KMS-11 (cell line): ENCODE data around the gene USP36.
"Not testable (repeated sequence)": the region's sequence is repeated elsewhere in the genome, so short reads cannot be mapped to it uniquely, and the experiment has no call there.

Experiments
- H2AFZ ChIP-seq: fragments of 200-600 bp; sonication (generic); 2 replicates; pipeline ENCODE4 v1.6.1; 2016; ENCODE audit warnings: antibody characterized with exemption, mixed run types, low read depth
- H3K27ac ChIP-seq: fragments of 200-600 bp; sonication (generic); 2 replicates; pipeline ENCODE4 v1.6.1; 2016; ENCODE audit warnings: mild to moderate bottlenecking, mixed run types
- H3K27me3 ChIP-seq: fragments of 200-600 bp; sonication (generic); 2 replicates; pipeline ENCODE4 v1.6.1; 2017; ENCODE audit warnings: mild to moderate bottlenecking, low read depth, mixed run types, moderate library complexity; ENCODE audit not compliant: insufficient read depth
- H3K36me3 ChIP-seq: fragments of 200-600 bp; sonication (generic); 2 replicates; pipeline ENCODE4 v1.6.1; 2017; ENCODE audit warnings: mild to moderate bottlenecking, mixed run types; ENCODE audit not compliant: insufficient read depth
- H3K4me1 ChIP-seq: fragments of 200-600 bp; sonication (generic); 2 replicates; pipeline ENCODE4 v1.6.1; 2016; ENCODE audit warnings: mild to moderate bottlenecking, low read depth, mixed run types; ENCODE audit not compliant: poor library complexity, severe bottlenecking
- H3K4me2 ChIP-seq: fragments of 200-600 bp; sonication (generic); 2 replicates; pipeline ENCODE4 v1.7.0; 2016; ENCODE audit warnings: mild to moderate bottlenecking, mixed run types
- H3K4me3 ChIP-seq: fragments of 200-600 bp; sonication (generic); IDR thresholded peaks from 2 replicates; pipeline ENCODE4 v1.6.1; 2017; ENCODE audit warnings: low read depth, low read length, mixed read lengths; ENCODE audit not compliant: insufficient read depth
- H3K79me2 ChIP-seq: fragments of 200-600 bp; sonication (generic); 2 replicates; pipeline ENCODE4 v1.6.1; 2016; ENCODE audit warnings: low read depth, mixed run types; ENCODE audit not compliant: insufficient read depth
- H3K9ac ChIP-seq: fragments of 200-600 bp; sonication (generic); 2 replicates; pipeline ENCODE4 v1.6.1; 2016; ENCODE audit warnings: mild to moderate bottlenecking, mixed run types
- H4K20me1 ChIP-seq: fragments of 200-600 bp; sonication (generic); 2 replicates; pipeline ENCODE4 v1.6.1; 2016; ENCODE audit warnings: mild to moderate bottlenecking, mixed run types; ENCODE audit not compliant: insufficient read depth
- TF ChIP-seq, protein P1 (sequence below): fragments of 200-600 bp; sonication (generic); conservative IDR thresholded peaks from 2 replicates; pipeline ENCODE4 v1.6.1; 2017; ENCODE audit warnings: low read depth, mild to moderate bottlenecking, antibody characterized with exemption, low read length, moderate library complexity, mixed read lengths

USP36 gene

DNA sequence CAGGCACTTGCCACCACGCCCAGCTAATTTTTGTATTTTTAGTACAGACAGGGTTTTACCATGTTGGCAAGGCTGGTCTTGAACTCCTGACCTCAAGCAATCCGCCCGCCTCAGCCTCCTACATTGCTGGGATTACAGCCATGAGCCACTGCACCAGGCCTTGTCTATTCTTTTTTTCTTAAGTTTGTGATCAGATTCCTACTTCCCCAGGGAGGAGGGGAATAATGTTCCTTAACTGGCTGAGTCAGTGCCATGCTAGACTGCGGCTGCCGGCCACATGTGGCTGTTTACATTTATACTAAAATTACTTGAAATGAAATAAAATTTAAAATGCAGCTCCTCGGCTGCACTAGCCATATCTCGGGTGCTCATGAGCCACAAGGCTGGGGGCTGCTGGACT is 27.8 kb upstream of the USP36 start:
- no peaks in the 10 kb centered on the region for H3K27me3 ChIP-seq
- TF ChIP-seq, protein P1, sequence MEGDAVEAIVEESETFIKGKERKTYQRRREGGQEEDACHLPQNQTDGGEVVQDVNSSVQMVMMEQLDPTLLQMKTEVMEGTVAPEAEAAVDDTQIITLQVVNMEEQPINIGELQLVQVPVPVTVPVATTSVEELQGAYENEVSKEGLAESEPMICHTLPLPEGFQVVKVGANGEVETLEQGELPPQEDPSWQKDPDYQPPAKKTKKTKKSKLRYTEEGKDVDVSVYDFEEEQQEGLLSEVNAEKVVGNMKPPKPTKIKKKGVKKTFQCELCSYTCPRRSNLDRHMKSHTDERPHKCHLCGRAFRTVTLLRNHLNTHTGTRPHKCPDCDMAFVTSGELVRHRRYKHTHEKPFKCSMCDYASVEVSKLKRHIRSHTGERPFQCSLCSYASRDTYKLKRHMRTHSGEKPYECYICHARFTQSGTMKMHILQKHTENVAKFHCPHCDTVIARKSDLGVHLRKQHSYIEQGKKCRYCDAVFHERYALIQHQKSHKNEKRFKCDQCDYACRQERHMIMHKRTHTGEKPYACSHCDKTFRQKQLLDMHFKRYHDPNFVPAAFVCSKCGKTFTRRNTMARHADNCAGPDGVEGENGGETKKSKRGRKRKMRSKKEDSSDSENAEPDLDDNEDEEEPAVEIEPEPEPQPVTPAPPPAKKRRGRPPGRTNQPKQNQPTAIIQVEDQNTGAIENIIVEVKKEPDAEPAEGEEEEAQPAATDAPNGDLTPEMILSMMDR, result no peak
- H3K27ac ChIP-seq, result no peak overlapping the region
- peaks cover 5% of the 10 kb centered on the region; the same call in 1 of the 2 replicates for H3K36me3 ChIP-seq
- H3K4me1 ChIP-seq, result peaks cover 11% of the 10 kb centered on the region
- H2AFZ ChIP-seq, result no peak overlapping the region
- H3K79me2 ChIP-seq, result no peaks in the 10 kb centered on the region
- no peak overlapping the region for H3K4me3 ChIP-seq
- no peaks in the 10 kb centered on the region for H4K20me1 ChIP-seq
- no peak overlapping the region for H3K9ac ChIP-seq
- no peak overlapping the region for H3K4me2 ChIP-seq

DNA sequence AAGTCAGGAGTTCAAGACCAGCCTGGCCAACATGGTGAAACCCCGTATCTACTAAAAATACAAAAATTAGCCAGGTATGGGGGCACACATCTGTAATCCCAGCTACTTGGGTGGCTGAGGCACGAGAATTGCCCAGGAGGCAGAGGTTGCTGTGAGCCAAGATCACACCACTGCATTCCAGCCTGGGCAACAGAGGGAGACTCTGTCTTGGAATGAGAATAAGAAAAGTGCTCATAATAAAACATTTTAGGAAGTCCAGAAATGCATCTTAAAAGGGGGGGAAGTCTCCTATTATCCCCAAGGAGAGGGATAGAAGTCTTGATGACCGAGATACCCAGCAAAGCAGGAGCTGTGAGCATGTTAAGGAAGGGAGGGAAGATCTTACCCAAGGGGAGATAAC is 26.4 kb upstream of the USP36 start:
- not testable (repeated sequence) for H3K36me3 ChIP-seq, H2AFZ ChIP-seq, H3K27ac ChIP-seq, H4K20me1 ChIP-seq, H3K27me3 ChIP-seq, H3K9ac ChIP-seq, H3K4me2 ChIP-seq, H3K79me2 ChIP-seq, H3K4me3 ChIP-seq
- peaks cover 11% of the 10 kb centered on the region for H3K4me1 ChIP-seq

DNA sequence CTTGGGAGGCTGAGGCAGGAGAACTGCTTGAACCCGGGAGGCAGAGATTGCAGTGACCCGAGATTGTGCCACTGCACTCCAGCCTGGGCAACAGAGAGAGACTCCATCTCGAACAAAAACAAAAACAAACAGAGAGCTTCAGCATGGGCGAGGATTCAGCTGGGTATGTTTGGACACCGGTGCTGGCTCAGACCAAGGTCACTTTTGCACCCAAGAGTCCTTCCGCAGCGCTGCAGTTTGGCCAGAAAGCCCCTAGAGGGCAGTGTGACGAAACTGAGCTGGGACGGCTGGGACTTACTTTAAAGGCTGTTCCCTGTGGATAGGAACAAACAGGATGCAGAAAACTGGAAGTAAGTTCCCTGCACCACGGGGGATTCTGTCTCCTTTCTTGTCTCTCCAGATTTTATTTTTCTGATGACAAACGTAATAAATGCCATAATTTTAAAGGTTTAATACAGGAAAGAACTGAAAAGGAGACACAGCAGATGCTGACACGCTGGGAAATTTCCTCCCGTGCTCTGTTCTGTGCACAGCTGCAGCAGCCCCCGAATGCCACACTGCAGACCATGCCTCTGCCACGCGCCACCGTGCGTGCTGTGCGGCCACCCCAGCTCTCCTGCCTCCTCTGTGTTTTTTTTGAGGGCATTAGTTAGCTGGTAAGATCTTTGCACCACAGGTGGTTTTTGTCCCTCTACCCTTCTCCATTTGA is 25.2 kb upstream of the USP36 start:
- Histone ChIP-seq H3K27ac (no peak overlapping the region), H2AFZ (no peak overlapping the region), H3K79me2 (no peaks in the 10 kb centered on the region), H4K20me1 (no peaks in the 10 kb centered on the region), H3K9ac (no peak overlapping the region), H3K4me1 (peaks cover 11% of the 10 kb centered on the region), H3K27me3 (no peaks in the 10 kb centered on the region), H3K4me2 (no peak overlapping the region), H3K4me3 (no peak overlapping the region), H3K36me3 (peaks cover 5% of the 10 kb centered on the region; the same call in 1 of the 2 replicates)
- TF ChIP-seq, protein P1, result peak; percentile 90

DNA sequence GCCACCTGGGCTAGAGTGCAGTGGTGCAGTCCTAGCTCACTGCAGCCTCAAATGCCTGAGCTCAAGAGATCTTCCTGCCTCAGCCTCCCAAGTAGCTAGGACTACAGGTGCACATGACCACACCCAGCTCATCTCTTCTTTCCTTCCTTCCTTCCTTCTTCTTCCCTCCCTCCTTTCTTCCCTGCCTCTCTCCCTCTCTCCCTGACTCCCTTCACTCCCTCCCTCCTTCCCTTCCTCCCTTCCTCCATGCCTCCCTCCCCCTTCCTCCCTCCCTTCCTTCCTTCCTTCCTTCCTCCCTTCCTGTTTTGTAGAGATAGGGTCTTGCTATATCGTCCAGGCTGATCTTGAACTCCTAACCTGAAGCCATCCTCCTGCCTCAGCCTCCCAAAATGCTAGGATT is 23.5 kb upstream of the USP36 start:
- H4K20me1 ChIP-seq, result no peaks in the 10 kb centered on the region
- no peak overlapping the region for H3K27ac ChIP-seq

More for the DNA sequence above, 23.5 kb upstream of the USP36 start:
- H3K79me2 ChIP-seq, result no peaks in the 10 kb centered on the region
- TF ChIP-seq, protein P1, result no peak
- no peak overlapping the region for H3K4me2 ChIP-seq
- no peaks in the 10 kb centered on the region for H3K36me3 ChIP-seq
- peaks cover 11% of the 10 kb centered on the region for H3K4me1 ChIP-seq
- no peak overlapping the region for H3K4me3 ChIP-seq
- no peak overlapping the region for H2AFZ ChIP-seq
- H3K9ac ChIP-seq, result no peak overlapping the region
- H3K27me3 ChIP-seq, result no peaks in the 10 kb centered on the region
